HG02981 (cell line): ENCODE results near the gene LIPH.
A peak's percentile ranks its signal among the peaks of the same experiment; 100 is the strongest.
"Not testable (repeated sequence)": the region's sequence is repeated elsewhere in the genome, so short reads cannot be mapped to it uniquely, and the experiment has no call there.

Experiments
- ATAC-seq: cut with Tn5 transposase; IDR thresholded peaks from one replicate; pipeline ENCODE4 v1.9.1; 2021; ENCODE audit warnings: mild to moderate bottlenecking, moderate library complexity; ENCODE audit not compliant: unreplicated experiment

LIPH gene

GRCh38 chr3:185552358-185552877 is at the start of gene LIPH:
TSS of gene LIPH (minus strand) at chr3:185552588. CDS start at chr3:185552471, 117 bp downstream.
- ATAC-seq, result peak; percentile 91

DNA sequence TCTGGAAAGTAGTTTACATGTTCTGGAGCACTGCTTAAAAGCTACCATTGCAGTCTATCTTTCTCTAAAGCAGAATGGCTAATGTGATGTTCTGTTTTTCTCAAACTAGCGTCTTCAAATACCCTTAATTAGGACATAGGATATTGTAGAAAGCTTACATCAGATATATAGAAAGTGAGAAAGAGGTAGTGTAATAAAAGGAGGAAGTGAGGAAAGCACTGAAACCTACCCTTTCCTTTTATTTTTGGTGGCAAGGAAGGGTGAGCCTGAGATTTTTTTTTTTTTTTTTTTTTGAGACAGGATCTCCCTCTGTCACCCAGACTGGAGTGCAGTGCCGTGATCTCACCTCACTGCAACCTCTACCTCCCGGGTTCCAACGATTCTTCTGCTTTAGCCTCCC is 43.1 kb upstream of the LIPH start:
- no peak for ATAC-seq

DNA sequence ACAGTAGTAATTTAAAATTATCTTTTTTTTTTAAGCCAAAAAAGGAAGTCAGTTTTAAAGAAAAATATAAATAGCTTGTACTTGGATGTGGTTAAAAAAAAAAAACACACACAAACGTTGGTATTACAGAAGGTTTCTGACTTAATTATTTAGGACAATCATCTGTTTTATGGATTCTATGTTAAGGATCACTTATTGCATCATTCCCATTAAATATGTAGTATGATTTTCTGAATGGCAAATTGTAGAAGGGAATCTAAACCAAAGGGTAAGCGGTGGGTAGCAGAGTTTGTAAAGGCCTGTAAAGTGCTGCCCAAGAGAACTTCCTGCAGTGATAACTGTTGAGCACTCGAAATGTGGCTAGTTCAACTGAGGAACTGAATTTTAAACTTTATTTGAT is 41.7 kb upstream of the LIPH start:
- no peak for ATAC-seq

DNA sequence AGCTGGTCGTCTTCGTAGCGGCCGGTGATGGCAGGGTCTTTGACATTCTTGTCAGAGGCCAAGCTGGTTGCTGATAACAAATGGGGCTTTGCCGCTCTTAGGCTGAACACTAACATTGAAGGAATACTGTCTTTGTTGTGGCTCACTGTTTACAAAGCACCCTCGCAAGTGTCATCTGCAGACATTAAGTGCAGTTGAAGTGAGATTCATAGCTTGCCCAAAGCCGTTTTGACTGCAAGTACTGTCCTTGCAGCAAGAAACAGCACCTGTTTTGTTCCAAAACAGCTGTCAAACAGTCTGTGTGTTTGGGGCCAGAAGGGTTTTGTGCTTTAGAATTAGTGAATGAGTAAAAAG is 34.3 kb upstream of the LIPH start:
- ATAC-seq, result no peak

GRCh38 chr3:185585859-185586685 is 33.7 kb upstream of the LIPH start, which contains the start of gene SENP2:
TSS of gene SENP2 (plus strand) at chr3:185586295. CDS start at chr3:185586414, 119 bp downstream.
- peak; percentile 96 for ATAC-seq

- ATAC-seq, result no peak
Observed at GRCh38 chr3:185585518-185585858, 33.1 kb upstream of the LIPH start.

GRCh38 chr3:185584686-185585085 is 32.3 kb upstream of the LIPH start:
- ATAC-seq, result no peak

- ATAC-seq, result no peak
Observed at GRCh38 chr3:185583925-185584324, 31.5 kb upstream of the LIPH start.

- no peak for ATAC-seq
Observed at GRCh38 chr3:185582871-185583270, 30.5 kb upstream of the LIPH start.

GRCh38 chr3:185582236-185582635 is 29.8 kb upstream of the LIPH start:
- ATAC-seq, result no peak

DNA sequence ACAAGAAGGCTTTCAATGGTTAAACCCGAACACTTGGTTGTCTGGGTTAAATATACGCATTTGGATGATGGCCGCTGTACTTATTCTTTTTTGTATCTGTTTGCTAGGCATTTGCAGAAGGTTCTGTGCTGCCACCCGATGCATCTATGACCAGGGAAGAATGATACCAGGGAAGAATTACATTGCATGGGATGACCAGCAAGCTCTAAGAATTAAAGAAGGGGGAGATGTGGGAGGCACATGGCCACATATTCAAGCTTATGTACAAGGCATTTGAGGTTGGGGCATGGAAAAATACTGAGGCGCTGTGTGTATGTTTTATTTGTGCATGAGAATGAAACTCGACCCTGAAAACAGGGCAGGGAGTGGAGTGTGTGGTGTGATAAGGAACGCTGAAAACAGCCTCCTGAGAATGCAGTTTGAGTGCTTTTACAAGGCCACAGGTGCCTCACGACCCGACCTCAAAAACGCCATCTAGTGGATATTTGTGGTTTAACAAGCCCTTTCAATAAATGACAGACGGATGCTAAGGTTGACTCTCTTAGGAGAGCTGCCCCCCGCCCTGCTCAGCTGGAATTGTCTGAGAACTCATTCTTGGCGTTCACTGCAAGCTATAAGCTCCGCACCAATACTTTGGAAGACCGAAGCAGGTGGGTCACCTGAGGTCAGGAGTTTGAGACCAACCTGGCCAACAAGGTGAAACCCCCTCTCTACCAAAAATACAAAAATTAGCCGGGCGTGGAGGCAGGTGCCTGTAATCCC is 22.9 kb upstream of the LIPH start:
- ATAC-seq, result peak; percentile 86

GRCh38 chr3:185572183-185572582 is 19.8 kb upstream of the LIPH start:
- no peak for ATAC-seq

GRCh38 chr3:185561958-185562357 is 9.6 kb upstream of the LIPH start:
- no peak for ATAC-seq

GRCh38 chr3:185561374-185561943 is 9.1 kb upstream of the LIPH start:
- no peak for ATAC-seq

DNA sequence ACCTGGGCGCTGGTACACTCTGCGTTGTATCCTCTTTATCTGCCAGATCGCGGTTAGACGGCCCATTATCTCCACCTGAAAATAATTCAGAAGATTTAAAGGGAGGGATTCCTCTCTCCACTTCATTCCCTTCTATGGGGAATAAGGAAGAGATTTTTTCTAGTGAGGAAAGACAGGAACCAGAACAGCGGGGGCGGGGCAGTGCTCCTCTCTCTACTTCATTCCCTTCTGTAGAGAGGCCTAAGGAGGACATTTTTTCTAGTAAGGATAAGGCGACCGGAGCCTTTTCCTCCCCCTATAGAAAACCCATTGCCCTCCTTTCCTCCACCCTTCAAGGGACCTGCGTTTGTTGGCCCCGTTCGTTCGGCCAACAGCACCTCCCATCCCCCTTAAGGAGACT is 8.3 kb upstream of the LIPH start:
- no peak for ATAC-seq

DNA sequence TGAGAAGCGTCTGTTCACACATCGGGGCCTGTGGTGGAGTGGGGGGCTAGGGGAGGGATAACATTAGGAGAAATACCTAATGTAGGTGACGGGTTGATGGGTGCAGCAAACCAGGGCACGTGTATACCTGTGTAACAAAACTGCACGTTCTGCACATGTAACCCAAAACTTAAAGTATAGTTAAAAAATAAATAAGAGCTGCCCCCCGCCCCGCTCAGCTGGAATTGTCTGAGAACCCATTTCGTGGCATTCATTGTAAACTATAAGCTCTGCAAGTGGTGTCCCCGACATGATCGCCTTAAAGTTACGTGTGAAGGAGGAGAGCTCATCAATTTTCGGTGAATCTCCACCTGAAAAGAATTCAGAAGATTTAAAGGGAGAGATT is 7.3 kb upstream of the LIPH start:
- no peak for ATAC-seq

GRCh38 chr3:185558395-185558794 is 6.0 kb upstream of the LIPH start:
- ATAC-seq, result no peak

- not testable (repeated sequence) for ATAC-seq
Observed at GRCh38 chr3:185556640-185557039, 4.3 kb upstream of the LIPH start.

DNA sequence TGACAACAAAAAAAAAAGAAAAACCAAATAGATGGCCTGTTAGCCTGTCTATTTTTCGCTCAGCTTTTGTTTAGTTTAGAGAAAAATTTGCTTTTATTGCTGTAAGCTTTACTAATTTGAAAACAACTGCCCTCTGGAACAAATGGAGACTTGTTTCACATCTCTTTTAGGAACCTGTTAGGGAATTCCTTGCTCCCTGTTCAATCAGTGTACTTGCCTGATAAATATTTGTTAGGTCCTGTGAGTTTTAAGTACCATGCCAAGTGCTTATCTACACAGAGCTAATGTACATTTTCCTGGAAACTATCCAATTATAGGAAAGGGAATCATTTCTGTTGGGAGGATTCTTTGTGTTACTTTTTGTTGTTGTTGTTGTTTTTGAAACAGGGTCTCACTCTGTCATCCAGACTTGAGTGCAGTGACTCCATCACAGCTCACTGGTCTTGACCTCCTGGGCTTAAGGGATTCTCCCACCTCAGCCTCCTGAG is 3.5 kb upstream of the LIPH start:
- ATAC-seq, result no peak

- ATAC-seq, result no peak
Observed at GRCh38 chr3:185555101-185555501, 2.7 kb upstream of the LIPH start.

GRCh38 chr3:185549651-185550111 is 2.7 kb downstream of the LIPH start:
- ATAC-seq, result no peak
